ENCODE results near the gene MIB2.

The MIB2 gene

DNA sequence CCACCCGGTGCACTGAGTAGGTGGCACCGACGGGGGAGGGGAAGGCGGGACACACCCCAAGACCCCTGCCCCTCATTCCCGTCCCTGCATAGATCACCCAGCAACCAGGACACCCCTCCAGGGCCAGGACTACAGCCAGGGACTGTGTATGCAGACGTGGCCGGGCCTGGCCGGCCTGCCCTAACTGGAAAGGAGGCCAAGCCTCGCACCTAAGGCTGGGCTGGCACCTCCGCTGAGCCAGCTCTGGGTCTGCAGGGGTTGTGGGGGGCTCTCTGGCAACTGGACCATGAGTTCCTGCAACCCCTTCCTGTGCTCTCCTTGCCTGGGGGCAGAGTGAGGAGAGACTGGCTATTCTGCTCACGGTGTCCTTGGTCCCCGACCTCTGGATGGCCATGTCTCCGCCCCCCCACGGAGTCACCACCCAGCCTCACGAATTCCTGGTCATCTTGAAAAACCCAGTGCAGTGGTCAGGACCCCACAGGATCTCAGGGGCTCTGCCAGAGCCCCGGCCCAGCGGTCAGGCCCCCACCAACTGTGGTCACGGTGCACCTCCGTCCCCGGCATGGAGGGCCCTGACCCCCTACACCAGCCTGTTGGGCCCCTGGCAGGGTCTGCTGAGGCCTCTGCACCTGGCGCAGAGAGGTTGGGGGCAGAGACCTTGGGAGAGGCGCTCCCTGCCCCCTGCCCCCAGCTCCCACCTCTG lies 14.3 kb upstream of the MIB2 start:
- TF ChIP-seq JUND (IDR thresholded peaks at IDR 0.05; ENCODE audit: low read depth), result no peak

DNA sequence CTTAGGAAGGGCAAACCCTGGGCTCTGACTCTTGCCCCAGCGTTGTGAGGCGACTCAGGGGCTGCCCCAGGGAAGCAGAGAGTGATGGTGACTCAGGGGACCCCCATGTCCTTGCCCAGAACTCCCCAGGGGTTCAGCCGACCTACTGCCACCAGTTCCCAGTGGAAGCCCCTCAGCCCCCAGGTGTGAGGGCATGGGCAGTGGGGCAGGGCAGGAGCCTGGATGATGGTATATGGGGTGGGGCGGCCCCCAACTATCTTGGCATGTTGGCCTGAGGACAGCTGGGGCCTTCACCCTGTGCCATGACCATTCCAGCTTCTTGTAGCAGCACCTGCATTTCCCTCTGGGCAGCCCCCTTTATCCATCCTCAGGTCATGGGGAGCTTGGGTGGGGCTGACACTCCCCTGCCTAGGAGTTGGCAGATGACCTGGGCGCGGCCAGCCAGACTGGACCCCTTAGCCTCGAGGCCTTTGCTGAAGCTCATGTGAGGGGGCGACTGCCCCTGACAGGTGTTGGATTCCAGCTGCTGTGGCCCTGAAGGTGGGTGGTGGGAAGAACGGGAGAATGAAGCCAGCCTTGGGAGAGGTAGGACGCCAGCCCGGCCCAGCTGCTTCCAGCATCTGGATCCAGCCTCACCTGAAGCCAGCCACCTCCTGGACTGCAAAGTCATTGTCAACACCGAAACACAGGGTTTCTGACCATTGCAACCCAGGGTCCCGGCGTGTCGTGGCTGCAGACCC lies 13.6 kb upstream of the MIB2 start:
- no peak for TF ChIP-seq JUND (IDR thresholded peaks at IDR 0.05; ENCODE audit: low read depth)
- DNase-seq (ENCODE audit: low read depth in 1 of 2, low spot score in 1 of 2), result no peak
- in situ Hi-C loops (cut with HindIII; ENCODE audit: low pct_unique_long_range_greater_than_20kb, low sequenced_read_pairs), result no loop called here

More for the DNA sequence above, 14.3 kb upstream of the MIB2 start:
- no peak for DNase-seq (ENCODE audit: low read depth in 1 of 2, low spot score in 1 of 2)
- in situ Hi-C loops (cut with HindIII; ENCODE audit: low pct_unique_long_range_greater_than_20kb, low sequenced_read_pairs), result no loop called here

DNA sequence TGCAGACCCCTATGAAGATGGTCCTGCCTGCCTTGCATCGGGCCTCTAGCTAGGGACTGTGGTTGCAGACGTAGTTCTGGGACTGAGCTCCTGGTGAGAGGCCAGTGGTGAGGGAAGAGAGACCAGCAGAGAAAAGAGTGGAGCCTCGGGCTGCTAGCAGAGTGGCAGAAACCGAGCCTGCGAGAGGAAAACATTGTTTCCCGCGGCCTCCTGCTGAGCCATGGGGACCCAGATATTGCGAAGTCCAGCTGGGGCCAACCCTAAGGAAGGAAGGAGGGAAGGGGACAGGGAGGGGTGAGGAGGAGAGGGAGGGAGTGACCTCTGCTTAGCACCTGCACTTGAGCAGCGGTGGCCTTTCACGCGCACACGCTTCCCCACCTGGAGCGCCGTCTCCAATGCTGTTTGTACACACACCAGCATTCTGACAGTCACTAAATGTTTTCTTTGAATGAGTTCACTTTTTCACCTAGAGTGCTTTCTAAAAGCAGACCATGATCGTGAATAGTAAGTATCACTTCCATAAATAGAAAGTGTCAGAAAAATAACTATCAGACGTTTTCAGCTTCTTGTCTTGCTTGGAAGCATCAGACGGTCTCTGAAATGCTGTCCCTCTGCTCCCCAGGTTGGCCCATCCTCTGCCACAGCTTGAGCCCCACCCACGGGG lies 12.9 kb upstream of the MIB2 start:
- in situ Hi-C loops (cut with HindIII; ENCODE audit: low pct_unique_long_range_greater_than_20kb, low sequenced_read_pairs), result no loop called here
- DNase-seq (ENCODE audit: low read depth in 1 of 2, low spot score in 1 of 2), result no peak
- no peak for TF ChIP-seq JUND (IDR thresholded peaks at IDR 0.05; ENCODE audit: low read depth)

DNA sequence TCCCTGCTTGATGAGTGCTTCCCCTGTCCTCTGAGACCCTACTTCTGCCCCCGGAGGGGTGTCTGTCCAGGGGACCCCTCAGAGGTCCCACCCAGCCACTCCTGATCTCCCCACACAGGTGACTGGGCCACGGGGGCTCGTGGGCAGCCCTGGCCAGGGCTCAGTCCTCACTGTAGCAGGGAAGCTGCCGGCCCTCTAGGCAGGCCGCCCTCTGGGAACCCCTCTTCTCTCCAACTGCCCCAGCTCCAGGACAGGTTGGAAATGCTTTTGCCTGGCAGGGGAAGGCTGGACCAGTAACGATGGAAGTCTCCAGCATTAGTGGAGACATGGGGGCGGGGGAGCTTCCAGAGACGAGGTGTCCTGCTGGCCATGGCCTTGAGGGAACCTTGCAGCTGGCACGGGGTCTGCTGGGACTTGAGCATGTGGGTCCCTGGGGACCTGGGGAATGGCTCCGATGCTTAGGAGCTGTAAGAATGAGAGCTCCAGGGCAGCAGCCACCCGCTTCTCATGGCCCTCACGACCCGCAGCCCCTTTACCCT lies 12.3 kb upstream of the MIB2 start:
- TF ChIP-seq JUND (IDR thresholded peaks at IDR 0.05; ENCODE audit: low read depth), result no peak
- no peak for DNase-seq (ENCODE audit: low read depth in 1 of 2, low spot score in 1 of 2)
- in situ Hi-C loops (cut with HindIII; ENCODE audit: low pct_unique_long_range_greater_than_20kb, low sequenced_read_pairs), result no loop called here

DNA sequence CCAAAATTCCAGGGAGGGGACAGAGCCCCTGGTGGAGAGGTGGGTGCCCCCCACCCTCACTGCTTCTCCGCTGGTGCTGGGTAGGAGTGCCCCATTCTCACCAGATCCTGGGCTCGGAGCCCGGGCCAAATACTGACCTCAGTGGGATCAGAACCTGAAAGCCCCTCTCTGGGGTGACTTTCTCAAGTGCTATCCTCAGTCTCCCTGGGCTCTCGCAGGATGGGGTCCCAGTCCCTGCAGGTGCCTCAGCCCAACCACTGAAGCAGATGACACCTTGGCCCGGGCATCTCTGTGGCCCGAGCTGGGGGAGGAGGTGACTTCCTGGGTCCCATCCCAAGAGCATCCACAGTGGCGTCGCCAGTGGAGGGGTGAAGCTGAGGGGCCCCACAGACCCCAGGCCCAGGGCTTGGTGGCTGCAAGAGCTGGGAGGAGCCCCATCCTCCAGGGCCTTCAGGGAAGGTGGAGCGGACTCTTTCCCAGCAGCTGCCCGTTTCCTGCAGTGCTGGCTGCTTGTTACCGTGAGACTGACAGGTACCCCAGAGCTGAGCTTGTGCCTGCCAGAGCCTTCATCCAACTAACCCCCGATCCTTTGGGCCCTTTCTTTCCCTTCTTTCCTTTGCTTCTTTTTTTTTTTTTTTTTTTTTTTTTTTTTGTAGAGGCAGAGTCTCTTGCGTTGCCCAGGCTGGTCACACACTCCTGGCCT lies 11.5 kb upstream of the MIB2 start:
- in situ Hi-C loops (cut with HindIII; ENCODE audit: low pct_unique_long_range_greater_than_20kb, low sequenced_read_pairs), result no loop called here
- no peak for DNase-seq (ENCODE audit: low read depth in 1 of 2, low spot score in 1 of 2)
- no peak for TF ChIP-seq JUND (IDR thresholded peaks at IDR 0.05; ENCODE audit: low read depth)

DNA sequence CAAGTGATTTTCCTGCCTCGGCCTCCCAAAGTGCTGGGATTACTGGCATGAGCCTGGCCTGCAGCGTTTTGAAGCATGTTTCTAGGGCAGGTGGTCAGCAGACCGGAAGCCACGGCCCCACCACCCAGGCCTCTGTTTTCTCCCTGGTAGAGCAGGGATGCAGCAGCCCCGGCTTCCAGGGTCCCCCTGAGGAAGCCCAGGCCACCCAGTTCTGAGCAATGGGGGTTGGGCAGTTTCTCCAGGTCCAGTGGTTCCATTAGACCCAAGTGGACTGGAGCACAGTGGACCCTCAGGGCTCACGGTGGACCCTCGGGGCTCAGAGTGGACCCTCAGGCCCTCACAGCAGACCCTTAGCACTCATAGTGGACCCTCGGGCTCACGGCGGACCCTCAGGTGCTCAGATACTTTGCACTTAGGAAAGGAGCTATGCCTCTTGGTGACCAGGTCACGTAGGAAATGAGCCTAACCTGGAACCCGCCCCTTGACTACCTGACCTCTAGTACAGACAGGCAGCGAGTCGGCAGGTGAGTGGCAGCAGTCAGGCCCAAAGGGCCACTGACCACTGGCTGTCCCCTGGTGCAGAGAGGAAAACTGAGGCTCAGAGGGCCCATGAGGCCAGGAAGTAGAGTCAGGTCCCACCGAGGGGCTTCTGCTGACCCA lies 10.8 kb upstream of the MIB2 start:
- DNase-seq (ENCODE audit: low read depth in 1 of 2, low spot score in 1 of 2), result no peak
- no peak for TF ChIP-seq JUND (IDR thresholded peaks at IDR 0.05; ENCODE audit: low read depth)
- in situ Hi-C loops (cut with HindIII; ENCODE audit: low pct_unique_long_range_greater_than_20kb, low sequenced_read_pairs), result no loop called here

DNA sequence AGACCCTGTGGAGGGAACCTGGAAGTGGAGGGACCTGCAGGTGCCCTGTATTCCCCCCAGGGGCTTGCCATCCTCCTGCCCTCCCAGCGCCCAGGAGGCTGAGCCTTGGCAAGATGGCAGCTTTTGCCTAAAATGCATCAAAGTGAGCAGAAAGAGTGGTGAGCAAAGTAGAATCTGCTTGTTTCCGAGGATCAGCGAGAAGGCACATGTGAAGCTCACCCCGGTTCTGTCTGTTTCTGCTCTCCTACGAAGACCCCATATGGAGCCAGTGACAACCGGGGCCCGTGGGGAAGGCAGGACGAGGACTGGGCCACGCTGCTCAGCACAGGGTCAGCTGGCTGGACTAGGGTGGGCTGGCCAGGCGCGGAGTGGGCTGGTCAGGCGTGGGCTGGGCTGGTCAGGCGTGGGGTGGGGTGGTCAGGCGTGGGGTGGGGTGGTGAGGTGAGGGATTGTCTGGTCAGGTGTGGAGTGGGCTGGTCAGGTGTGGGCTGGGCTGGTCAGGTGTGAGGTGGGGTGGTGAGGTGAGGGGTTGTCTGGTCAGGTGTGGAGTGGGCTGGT lies 10.2 kb upstream of the MIB2 start:
- in situ Hi-C loops (cut with HindIII; ENCODE audit: low pct_unique_long_range_greater_than_20kb, low sequenced_read_pairs), result no loop called here
- no peak for TF ChIP-seq JUND (IDR thresholded peaks at IDR 0.05; ENCODE audit: low read depth)
- DNase-seq (ENCODE audit: low read depth in 1 of 2, low spot score in 1 of 2), result no peak

DNA sequence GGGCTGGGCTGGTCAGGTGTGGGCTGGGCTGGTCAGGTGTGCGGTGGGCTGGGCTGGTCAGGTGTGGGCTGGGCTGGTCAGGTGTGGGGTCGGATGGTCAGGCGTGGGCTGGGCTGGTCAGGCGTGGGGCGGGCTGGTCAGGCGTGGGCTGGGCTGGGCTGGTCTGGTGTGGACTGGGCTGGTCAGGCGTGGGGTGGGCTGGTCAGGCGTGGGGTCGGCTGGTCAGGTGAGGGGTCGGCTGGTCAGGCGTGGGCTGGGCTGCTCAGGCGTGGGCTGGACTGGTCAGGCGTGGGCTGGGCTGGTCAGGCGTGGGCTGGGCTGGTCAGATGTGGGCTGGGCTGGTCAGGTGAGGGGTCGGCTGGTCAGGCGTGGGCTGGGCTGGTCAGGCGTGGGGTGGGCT lies 9.6 kb upstream of the MIB2 start:
- no peak for TF ChIP-seq JUND (IDR thresholded peaks at IDR 0.05; ENCODE audit: low read depth)
- in situ Hi-C loops (cut with HindIII; ENCODE audit: low pct_unique_long_range_greater_than_20kb, low sequenced_read_pairs), result no loop called here
- no peak for DNase-seq (ENCODE audit: low read depth in 1 of 2, low spot score in 1 of 2)

DNA sequence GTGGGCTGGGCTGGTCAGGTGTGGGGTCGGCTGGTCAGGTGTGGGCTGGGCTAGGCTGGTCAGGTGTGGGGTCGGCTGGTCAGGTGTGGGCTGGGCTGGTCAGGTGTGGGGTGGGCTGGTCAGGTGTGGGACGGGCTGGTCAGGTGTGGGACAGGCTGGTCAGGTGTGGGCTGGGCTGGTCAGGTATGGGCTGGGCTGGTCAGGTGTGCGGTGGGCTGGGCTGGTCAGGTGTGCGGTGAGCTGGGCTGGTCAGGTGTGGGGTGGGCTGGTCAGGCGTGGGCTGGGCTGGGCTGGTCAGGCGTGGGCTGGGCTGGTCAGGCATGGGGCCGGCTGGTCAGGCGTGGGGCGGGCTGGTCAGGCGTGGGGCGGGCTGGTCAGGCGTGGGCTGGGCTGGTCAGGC lies 9.1 kb upstream of the MIB2 start:
- in situ Hi-C loops (cut with HindIII; ENCODE audit: low pct_unique_long_range_greater_than_20kb, low sequenced_read_pairs), result no loop called here
- TF ChIP-seq JUND (IDR thresholded peaks at IDR 0.05; ENCODE audit: low read depth), result no peak
- no peak for DNase-seq (ENCODE audit: low read depth in 1 of 2, low spot score in 1 of 2)

DNA sequence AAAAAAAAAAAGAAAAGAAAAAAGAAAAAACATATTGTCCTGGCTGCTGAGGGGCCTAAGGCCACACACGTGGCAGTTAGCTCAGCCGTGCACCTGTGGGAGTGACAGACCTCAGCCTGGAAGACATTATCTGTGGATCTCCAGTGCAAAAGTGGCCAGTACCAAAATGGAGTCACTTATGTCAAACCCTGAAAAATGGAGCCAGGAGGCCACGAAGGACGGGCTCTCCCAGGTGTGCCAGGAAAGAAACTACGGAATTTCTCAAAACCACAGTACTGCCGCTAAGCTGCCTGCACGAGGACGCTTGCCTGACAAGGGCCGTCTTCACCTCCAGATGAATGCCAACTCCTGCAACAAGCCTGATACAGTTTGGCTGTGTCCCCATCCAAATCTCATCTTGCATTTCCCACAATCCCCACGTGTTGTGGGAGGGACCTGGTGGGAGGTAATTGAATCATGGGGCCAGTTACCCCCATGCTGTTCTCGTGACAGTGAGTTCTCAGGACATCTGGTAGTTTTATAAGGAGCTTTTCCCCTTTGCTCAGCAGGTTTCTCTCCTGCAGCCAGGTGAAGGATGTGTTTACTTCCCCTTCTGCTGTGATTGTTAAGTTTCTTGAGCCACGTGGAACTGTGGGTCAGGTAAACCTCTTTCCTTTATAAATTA lies 5.3 kb upstream of the MIB2 start:
- DNase-seq (ENCODE audit: low read depth in 1 of 2, low spot score in 1 of 2), result no peak
- in situ Hi-C loops (cut with HindIII; ENCODE audit: low pct_unique_long_range_greater_than_20kb, low sequenced_read_pairs), result no loop called here
- TF ChIP-seq JUND (IDR thresholded peaks at IDR 0.05; ENCODE audit: low read depth), result no peak

DNA sequence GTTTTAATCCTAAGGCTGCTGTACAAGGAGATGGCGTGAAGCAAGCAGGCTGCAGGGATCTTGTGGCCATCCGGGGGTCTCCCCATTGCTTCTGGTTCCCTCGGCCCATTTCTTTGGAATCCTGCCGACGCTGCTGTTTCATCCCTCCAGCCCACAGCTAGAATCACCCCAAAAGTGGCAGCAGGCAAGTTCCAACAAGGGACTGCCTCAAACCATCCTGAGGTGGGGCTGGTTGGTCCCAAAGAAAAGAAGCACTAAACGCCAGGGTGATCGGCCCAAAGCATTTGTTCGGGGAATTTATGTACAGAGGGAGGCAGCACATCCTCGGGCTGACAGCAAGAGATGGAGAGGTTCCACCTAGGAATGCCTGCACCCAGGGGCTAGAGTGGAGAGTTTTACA lies 4.5 kb upstream of the MIB2 start:
- in situ Hi-C loops (cut with HindIII; ENCODE audit: low pct_unique_long_range_greater_than_20kb, low sequenced_read_pairs), result no loop called here
- DNase-seq (ENCODE audit: low read depth in 1 of 2, low spot score in 1 of 2), result no peak
- no peak for TF ChIP-seq JUND (IDR thresholded peaks at IDR 0.05; ENCODE audit: low read depth)

Measured in T47D (cell line).